Measurements from ENCODE around the gene KCND2. TPM values are rescaled to one million over a fixed set of nuclear protein-coding genes. Genes with fewer than 3 reads are reported as not detected.

KCND2 gene
- total and polyA plus RNA-seq, 11 donors = 0.04 to 0.41 (median 0.16) TPM; not detected in 4

GRCh38 chr7:120724955-120725354, 452.0 kb downstream of the KCND2 start:
- no peak for TF ChIP-seq POLR2A (IDR thresholded peaks at IDR 0.05)
- TF ChIP-seq CTCF (IDR thresholded peaks at IDR 0.05) = no peak
- peak overlapping the region in 2 of 12 donors; percentile 8 to 13 for H3K4me3 ChIP-seq
- ATAC-seq = no peak
- H3K4me1 ChIP-seq = peaks cover 0 to 3% (median 0%) of the 10 kb centered on the region in 12 donors
- intact Hi-C loops (cut with DNase I) = loop anchor here in 2 of 10 donors (10.0 kb wide), 1 partner anchor 790 kb away; no protein-coding TSS in a partner anchor
- WGBS, 4 donors = 53 to 61% (median 56%) methylated on average over 2 of the region's 2 CpGs
- no peak overlapping the region for H3K27ac ChIP-seq
- no peak for DNase-seq
- no peaks in the 10 kb centered on the region for H3K9me3 ChIP-seq
- no peaks in the 10 kb centered on the region for H3K27me3 ChIP-seq
- H3K36me3 ChIP-seq = no peaks in the 10 kb centered on the region

GRCh38 chr7:120725376-120726039, 452.5 kb downstream of the KCND2 start:
- Histone ChIP-seq H3K27me3 (no peaks in the 10 kb centered on the region), H3K4me3 (peak overlapping the region in 2 of 12 donors; percentile 8 to 13)

GRCh38 chr7:120729245-120729644, 456.3 kb downstream of the KCND2 start:
- DNase-seq (no peak), ATAC-seq (no peak)
- Histone ChIP-seq H3K36me3 (no peaks in the 10 kb centered on the region), H3K4me3 (no peak overlapping the region), H3K27ac (peak overlapping the region in 1 of 12 donors; percentile 27), H3K4me1 (peaks cover 0 to 3% (median 0%) of the 10 kb centered on the region in 12 donors), H3K27me3 (no peaks in the 10 kb centered on the region), H3K9me3 (no peaks in the 10 kb centered on the region)
- no peak for TF ChIP-seq POLR2A (IDR thresholded peaks at IDR 0.05)
- intact Hi-C loops (cut with DNase I) = loop anchor here in 2 of 10 donors (10.0 kb wide), 1 partner anchor 794 kb away; no protein-coding TSS in a partner anchor
- WGBS, 4 donors = 35 to 48% (median 45%) methylated on average over 1 of the region's 1 CpG

More at GRCh38 chr7:120725376-120726039, 452.5 kb downstream of the KCND2 start:
- Histone ChIP-seq H3K9me3 (no peaks in the 10 kb centered on the region), H3K27ac (no peak overlapping the region), H3K36me3 (no peaks in the 10 kb centered on the region), H3K4me1 (peaks cover 0 to 3% (median 0%) of the 10 kb centered on the region in 12 donors)
- WGBS, 4 donors = 36 to 40% (median 37%) methylated on average over 10 of the region's 10 CpGs
- ATAC-seq (no peak), DNase-seq (no peak)
- no peak for TF ChIP-seq POLR2A (IDR thresholded peaks at IDR 0.05)
- peak; percentile 39 to 75 (median 64) for TF ChIP-seq CTCF (IDR thresholded peaks at IDR 0.05)
- intact Hi-C loops (cut with DNase I) = loop anchor here in 2 of 10 donors (10.0 kb wide), 1 partner anchor 791 kb away; no protein-coding TSS in a partner anchor

- H3K4me3 ChIP-seq = no peak overlapping the region
- DNase-seq = no peak
- H3K9me3 ChIP-seq = no peaks in the 10 kb centered on the region
- no peak for TF ChIP-seq POLR2A (IDR thresholded peaks at IDR 0.05)
- TF ChIP-seq CTCF (IDR thresholded peaks at IDR 0.05) = no peak
- intact Hi-C loops (cut with DNase I) = loop anchor here in 1 of 10 donors (10.0 kb wide), 1 partner anchor 54 kb away; no protein-coding TSS in a partner anchor
- H3K27me3 ChIP-seq = no peaks in the 10 kb centered on the region
- peaks cover 0 to 4% (median 0%) of the 10 kb centered on the region in 12 donors for H3K4me1 ChIP-seq
- no peak for ATAC-seq
- H3K27ac ChIP-seq = peak overlapping the region in 1 of 12 donors; percentile 27
- H3K36me3 ChIP-seq = no peaks in the 10 kb centered on the region
These were observed 458.3 kb downstream of the KCND2 start for GRCh38 chr7:120731271-120731670.
